NCI-H1694 (cell line): Measurements from ENCODE around the gene GPR157.

Experiments used
- DNase-seq: peaks from one replicate; lab custom pipeline; 2025; lab: John Stamatoyannopoulos, UW

GPR157 gene

GRCh38 chr1:9087411-9088125 is 41.3 kb downstream of the GPR157 start:
- DNase-seq, result no peak

- no peak for DNase-seq
Measured at GRCh38 chr1:9086796-9087195, 42.1 kb downstream of the GPR157 start.

- no peak for DNase-seq
Measured at GRCh38 chr1:9086045-9086444, 42.9 kb downstream of the GPR157 start.

DNA sequence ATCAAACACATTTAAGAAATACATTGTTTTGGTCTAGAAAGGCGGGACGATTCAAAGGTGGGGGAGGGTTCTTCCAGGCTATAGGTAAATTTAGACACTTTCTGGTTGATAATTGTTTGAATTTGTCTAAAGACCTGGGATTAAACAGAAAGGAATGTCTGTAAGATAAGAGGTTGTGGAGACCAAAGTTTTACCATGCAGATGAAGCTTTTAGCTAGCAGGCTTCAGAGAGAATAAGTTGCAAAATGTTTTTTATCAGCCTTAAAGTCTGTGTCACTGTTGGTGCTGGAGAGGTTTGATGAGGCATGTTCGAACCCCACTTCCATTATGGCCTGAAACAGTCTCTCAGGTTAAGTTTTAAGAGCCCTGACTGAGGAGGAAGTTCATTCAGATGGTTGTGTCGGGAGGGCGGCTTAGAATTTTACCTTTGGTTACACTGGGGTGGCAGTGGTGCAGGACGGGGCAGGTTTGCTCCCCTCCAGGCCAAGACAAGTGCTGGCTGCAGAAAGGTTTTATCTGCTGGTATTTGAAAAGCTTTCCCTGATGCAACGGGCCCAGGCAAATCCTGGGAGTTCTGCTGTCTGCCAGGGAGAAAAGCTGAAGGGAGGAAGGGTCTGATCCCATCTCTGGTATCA is 43.5 kb downstream of the GPR157 start:
- no peak for DNase-seq

- DNase-seq, result no peak
Measured at GRCh38 chr1:9084906-9085305, 44.0 kb downstream of the GPR157 start.

DNA sequence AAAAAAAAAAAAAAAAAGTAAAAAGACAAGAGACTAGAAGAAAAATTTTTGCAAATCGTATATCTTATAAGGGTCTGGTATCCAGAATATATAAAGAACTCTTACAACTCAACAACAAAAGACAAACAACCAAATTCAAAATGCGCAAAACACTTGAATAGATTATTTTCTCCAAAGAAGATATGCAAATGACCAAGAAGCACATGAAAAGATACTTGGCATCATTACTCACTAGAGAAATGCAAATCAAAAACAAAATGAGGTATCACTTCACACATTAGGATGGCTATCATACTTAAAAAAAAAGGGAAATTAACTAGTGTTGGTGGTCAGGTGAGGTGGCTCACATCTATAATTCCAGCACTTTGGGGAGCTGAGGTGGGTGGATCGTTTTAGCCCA is 47.4 kb downstream of the GPR157 start:
- DNase-seq, result no peak

DNA sequence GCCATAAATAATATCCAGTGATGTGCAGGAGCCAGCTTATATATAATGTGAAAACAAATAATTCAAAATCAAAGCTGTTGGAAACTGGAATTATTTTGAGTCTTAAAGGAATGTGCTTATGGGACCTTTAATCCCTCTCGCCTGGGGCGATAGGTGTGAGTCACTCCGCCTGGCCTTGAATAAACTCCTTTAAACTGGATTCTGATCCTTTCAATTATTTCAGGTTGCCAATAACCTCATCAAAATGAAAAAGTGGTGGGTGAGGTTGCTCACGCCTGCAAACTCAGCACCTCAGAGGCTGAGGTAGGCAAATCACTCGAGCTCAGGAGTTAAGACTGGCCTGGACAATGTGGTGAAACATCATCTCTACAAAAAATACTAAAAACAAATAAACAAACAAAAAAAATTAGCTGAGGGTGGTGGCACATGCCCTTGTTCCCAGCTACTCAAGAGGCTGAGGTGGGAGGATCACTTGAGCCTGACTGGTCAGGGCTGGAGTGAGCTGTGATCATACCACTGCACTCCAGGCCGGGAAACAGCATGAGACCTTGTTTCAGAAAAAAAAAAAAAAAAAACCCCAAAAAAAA is 48.1 kb downstream of the GPR157 start:
- DNase-seq, result no peak

- no peak for DNase-seq
Measured at GRCh38 chr1:9079988-9080704, 48.8 kb downstream of the GPR157 start.

- no peak for DNase-seq
Measured at GRCh38 chr1:9078752-9079500, 50.0 kb downstream of the GPR157 start.

GRCh38 chr1:9078015-9078751 is 50.7 kb downstream of the GPR157 start:
- DNase-seq, result no peak

DNA sequence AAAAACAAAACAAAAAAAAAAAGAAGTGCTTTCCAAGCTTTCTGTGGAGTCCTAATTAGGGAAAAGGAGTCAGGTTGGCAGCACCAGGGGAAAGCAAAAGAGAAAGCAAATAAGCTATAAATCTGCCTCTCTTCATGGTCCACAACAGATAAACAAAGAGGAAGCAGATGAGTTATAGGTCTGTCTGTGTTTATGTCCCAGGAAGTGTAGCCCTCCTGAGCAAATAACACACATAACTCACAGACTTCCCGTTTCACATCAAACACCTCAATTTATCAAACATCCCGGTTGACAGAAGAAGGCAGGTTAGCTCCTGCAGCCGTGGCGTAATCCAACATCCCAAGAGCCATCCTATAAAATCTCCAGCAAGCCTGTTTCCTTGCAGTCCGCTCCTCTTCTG is 53.9 kb downstream of the GPR157 start:
- no peak for DNase-seq

DNA sequence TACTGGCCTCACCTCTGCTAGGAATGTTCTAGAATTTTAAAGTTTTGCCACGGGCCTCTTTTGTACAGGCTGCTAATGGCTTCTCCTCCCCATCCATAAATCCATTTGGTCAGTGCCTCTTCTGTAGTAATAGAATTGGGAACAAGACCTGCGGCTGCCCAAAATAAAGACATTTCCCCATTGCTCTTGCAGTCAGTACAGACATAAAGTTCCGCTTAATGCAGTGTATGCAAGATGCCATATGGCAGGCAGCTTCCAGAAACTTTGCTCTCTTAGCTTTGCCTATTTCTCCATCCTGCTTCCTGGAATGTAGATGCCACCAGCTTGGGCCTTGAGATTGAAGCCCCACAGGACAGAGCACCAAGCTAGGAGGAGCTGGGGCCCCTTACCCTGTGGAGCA is 55.8 kb downstream of the GPR157 start:
- DNase-seq, result no peak

GRCh38 chr1:9071554-9072235 is 57.2 kb downstream of the GPR157 start:
- no peak for DNase-seq

DNA sequence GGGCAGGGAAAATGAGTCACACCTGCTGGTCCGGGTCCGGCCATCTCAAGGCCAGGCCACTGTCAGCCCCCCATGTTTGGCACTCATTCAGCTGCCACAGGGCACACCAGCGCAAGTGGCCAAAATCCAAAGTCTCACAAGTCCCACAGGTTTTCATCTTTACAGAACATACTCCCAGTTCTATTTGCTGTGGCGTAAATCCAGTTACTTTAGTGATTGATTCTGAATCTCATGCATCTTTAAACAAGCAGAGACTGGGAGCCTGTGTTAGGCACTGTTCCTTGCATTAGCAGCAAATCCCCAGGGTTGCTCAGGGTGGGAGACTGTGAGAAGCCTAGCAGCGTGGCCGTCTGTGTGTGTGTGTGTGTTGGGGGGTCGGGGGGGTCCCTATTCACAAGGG is 58.4 kb downstream of the GPR157 start:
- DNase-seq, result no peak

GRCh38 chr1:9069326-9070100 is 59.4 kb downstream of the GPR157 start, which contains the start of gene SLC2A5:
TSS of gene SLC2A5 (minus strand) at chr1:9069635. CDS start at chr1:9069536, 99 bp downstream.
- peak; percentile 64 for DNase-seq

DNA sequence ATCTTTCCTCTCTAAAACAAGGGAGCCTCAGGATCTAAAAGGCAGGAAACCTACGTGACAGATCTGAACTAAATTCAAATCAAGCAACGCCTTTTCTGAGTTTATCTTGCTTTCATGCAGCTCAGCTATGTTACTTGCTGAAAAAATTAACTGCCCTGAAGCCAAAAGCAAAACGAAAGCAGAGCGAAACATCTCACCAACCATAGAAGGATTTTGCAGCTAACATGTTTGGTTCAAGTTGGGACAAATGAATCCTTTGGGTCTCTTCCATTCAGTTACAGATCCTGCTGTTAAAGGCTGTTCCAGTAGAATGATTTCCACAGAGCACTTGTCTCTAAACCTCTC is 59.9 kb downstream of the GPR157 start:
- DNase-seq, result no peak

DNA sequence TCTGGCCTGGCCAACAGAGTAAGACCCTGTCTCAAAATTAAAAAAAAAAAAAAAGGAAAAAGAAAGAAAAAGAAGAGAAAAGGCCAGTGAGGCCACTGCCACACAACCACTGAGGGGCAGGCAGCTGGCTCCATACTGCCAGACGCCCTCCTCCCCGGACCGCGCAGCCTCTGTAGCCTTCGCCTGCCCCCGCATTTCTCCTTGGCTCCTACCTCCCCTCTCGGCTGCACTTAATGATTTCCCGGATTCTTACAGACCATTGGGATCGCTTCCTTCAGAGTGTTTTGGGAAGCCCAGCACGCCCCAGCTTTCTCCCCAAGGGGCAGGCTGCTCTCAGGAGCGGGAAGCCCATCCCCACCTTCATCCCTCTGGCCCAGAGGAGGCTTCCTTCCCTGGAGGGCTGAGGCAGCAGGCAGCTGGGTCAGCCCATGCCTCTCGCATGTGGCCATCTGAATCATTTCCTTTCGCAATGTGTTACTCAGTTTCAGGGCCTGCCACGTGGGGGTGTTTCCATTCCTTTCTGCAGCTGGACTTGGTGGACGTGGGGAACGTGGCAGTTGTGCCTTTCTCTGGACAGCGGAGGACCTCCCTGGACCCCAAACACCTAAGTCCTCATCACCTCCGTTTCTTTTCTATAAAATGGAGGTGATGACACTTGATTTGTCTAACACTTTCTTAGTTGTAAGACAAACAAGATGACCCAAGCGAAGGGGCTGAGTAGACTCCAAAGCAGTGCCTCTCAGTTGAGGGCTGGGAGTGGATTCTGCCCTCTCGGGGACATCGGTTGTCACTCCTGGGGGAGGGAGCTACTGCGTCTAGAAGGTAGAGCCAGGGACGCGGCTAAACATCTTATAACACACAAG is 61.7 kb downstream of the GPR157 start:
- DNase-seq, result no peak

DNA sequence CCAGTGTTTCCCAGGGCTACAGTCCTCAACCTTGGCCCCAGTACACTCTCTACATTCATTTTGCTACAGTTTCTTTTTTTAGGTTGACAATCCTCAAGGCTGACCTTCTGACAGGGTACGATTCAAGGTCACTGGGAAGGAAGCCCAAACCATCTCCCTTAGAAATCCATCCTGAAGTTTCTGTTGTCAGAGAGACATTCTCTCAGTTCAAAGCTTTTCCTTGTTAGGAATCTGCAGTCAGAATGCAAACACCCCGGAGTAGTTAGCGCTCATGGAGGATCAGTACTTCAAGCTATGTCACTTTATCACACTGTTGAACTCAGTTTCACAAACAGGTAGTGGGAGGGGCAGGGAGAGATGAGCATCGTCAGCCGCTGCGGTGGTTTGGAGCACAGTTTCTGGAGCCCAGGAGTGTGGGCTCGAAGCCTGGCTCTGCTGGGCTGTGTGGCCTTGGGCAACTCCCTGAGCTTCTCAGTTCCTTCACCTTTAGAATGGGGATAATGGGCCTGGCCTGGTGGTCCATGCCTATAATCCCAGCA is 63.6 kb downstream of the GPR157 start:
- DNase-seq, result no peak

DNA sequence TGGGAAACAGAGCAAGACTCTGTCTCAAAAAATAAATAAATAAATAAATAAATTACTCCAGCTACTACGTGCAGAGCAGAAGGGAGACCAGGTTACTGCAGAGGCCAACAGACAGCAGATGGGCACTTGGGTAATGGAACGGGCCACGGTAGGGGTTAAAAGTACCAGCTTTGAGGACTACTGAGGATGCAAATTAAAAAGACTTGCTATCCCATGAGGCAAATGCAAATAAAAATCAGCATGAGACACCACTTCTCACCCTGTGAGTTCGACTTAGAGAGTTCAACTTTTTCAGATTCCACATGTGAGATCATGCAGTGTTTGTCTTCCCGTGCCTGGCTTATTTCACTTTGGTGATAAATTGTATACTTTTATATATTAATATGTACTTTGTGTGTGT is 66.1 kb downstream of the GPR157 start:
- DNase-seq, result no peak
